ENCODE measurements around the gene PAM16.
A peak's percentile ranks its signal among the peaks of the same experiment; 100 is the strongest.

PAM16 gene

DNA sequence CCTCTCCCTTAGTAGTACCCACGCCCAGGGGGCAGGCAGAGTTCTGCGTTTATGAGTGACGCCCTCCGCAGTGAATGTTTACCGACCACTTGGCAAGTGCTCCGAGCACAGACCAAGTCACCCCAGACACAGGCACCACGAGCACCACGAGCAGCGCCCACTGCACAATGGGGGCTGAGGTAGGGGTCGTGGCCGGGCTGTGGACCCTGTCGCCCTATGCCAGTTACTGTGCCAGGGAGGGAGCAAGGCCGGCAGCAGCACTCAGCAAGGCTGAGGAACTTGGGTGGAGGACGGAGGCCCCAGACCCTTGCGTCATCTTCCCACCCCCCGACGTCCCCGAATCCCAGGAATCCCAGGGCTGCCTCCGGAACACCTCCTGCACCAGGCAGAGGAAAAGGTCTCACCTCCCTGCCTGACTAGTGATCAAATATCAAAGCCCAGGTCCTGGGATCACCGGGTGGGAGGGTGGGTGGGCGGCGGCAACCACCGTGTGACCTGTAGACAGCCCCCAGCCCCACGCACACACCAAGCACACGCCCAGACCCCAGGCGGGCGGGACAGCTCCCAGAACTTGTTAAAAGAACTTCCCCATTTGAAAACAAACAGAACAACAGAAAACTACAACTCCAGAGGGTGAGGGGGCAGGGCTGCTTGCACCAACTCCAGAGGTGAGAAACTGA lies 25.9 kb upstream of the PAM16 start:
- no peak for DNase-seq

GRCh38 chr16:4376126-4376892 lies 25.2 kb upstream of the PAM16 start:
- Mint-ChIP-seq H3K9me3 (no peaks in the 10 kb centered on the region), H3K4me3 (peak overlapping the region; percentile 66), H3K27ac (no peak overlapping the region), H3K27me3 (ENCODE audit: low read depth, poor library complexity) (peaks cover 3% of the 10 kb centered on the region), H3K4me1 (peaks cover 73% of the 10 kb centered on the region), H3K36me3 (ENCODE audit: low read depth) (no peaks in the 10 kb centered on the region)
- DNase-seq, result peak; percentile 49
- TF ChIP-seq, protein P1, sequence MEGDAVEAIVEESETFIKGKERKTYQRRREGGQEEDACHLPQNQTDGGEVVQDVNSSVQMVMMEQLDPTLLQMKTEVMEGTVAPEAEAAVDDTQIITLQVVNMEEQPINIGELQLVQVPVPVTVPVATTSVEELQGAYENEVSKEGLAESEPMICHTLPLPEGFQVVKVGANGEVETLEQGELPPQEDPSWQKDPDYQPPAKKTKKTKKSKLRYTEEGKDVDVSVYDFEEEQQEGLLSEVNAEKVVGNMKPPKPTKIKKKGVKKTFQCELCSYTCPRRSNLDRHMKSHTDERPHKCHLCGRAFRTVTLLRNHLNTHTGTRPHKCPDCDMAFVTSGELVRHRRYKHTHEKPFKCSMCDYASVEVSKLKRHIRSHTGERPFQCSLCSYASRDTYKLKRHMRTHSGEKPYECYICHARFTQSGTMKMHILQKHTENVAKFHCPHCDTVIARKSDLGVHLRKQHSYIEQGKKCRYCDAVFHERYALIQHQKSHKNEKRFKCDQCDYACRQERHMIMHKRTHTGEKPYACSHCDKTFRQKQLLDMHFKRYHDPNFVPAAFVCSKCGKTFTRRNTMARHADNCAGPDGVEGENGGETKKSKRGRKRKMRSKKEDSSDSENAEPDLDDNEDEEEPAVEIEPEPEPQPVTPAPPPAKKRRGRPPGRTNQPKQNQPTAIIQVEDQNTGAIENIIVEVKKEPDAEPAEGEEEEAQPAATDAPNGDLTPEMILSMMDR (IDR thresholded peaks at IDR 0.05), result no peak

More for the DNA sequence above, 25.9 kb upstream of the PAM16 start:
- Mint-ChIP-seq H3K9me3 (no peaks in the 10 kb centered on the region), H3K27ac (no peak overlapping the region), H3K27me3 (ENCODE audit: low read depth, poor library complexity) (peaks cover 3% of the 10 kb centered on the region), H3K36me3 (ENCODE audit: low read depth) (no peaks in the 10 kb centered on the region), H3K4me1 (peaks cover 72% of the 10 kb centered on the region), H3K4me3 (peak overlapping the region; percentile 67)
- TF ChIP-seq, protein P1 (IDR thresholded peaks at IDR 0.05), result no peak

DNA sequence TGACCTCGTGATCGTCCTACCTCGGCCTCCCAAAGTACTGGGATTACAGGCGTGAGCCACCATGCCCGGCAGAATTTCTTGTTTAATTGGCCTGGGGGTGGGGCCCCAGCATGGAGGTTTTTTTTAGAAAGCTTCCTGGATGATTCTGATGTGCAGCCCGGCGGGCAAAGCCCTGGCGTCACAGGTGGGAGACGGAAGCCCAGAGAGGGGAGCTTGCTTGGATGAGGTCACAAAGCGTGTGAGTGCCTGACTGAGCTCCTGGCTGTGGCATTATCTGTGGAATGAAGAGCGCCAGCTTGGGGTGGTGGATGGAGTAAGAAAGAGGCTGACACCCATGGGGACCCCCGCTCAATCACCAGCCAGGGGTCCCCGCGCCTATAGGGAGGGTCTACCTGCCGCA lies 24.6 kb upstream of the PAM16 start:
- H3K27ac Mint-ChIP-seq, result peak overlapping the region; percentile 91
- DNase-seq, result no peak
- TF ChIP-seq, protein P1 (IDR thresholded peaks at IDR 0.05), result no peak
- H3K4me1 Mint-ChIP-seq, result peaks cover 75% of the 10 kb centered on the region
- peak overlapping the region; percentile 58 for H3K4me3 Mint-ChIP-seq
- H3K27me3 Mint-ChIP-seq (ENCODE audit: low read depth, poor library complexity), result peaks cover 3% of the 10 kb centered on the region
- H3K9me3 Mint-ChIP-seq, result no peaks in the 10 kb centered on the region
- no peaks in the 10 kb centered on the region for H3K36me3 Mint-ChIP-seq (ENCODE audit: low read depth)

GRCh38 chr16:4373909-4374742 lies 23.0 kb upstream of the PAM16 start:
- peak; percentile 70 for DNase-seq
- H3K4me1 Mint-ChIP-seq, result peaks cover 78% of the 10 kb centered on the region
- peaks cover 3% of the 10 kb centered on the region for H3K27me3 Mint-ChIP-seq (ENCODE audit: low read depth, poor library complexity)
- no peaks in the 10 kb centered on the region for H3K9me3 Mint-ChIP-seq
- no peaks in the 10 kb centered on the region for H3K36me3 Mint-ChIP-seq (ENCODE audit: low read depth)
- peak overlapping the region; percentile 82 for H3K27ac Mint-ChIP-seq
- TF ChIP-seq, protein P1 (IDR thresholded peaks at IDR 0.05), result no peak
- H3K4me3 Mint-ChIP-seq, result peak overlapping the region; percentile 90

DNA sequence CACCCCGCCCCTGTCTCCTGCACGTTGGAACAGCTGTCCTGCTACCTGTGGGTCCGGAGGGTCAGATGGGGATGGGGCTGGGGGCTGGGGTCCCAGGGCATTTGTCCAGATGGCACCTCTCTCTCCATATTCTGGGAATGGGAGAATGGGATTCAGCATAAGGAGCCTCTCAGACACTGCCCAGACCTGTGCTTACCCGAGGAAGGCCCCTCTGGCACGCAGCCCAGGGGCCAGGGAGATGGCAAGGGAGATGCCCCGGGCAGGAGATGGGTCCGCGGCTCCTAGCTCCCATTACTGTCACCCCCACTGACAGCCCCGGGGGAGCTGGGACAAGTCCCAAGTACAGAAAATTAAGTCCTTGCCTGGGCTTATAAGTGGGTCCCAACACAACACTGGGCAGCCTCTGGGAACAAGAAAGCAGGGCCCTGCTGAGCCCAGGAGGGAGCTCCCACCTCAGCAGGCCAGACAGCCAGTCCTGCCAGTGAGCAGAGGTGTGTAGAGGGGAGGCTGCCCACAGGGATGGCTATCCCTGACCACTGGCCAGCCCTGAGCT lies 22.3 kb upstream of the PAM16 start:
- Mint-ChIP-seq H3K27ac (no peak overlapping the region), H3K36me3 (ENCODE audit: low read depth) (no peaks in the 10 kb centered on the region), H3K27me3 (ENCODE audit: low read depth, poor library complexity) (peaks cover 3% of the 10 kb centered on the region), H3K4me3 (peak overlapping the region; percentile 90), H3K9me3 (no peaks in the 10 kb centered on the region), H3K4me1 (peaks cover 76% of the 10 kb centered on the region)
- no peak for DNase-seq
- TF ChIP-seq, protein P1 (IDR thresholded peaks at IDR 0.05), result no peak

Data from nephron progenitor cell (in vitro differentiated cells).